DMS153 treated with DMSO at 0.1 percent for 48 hours (cell line): Measurements from ENCODE around the gene CD200.
"Not testable (repeated sequence)": the region's sequence is repeated elsewhere in the genome, so short reads cannot be mapped to it uniquely, and the experiment has no call there.

Experiments used
- DNase-seq: peaks from one replicate; lab custom pipeline; 2025; ENCODE audit not compliant: unreplicated experiment; lab: John Stamatoyannopoulos, UW

CD200 gene

GRCh38 chr3:112357930-112358780, 25.2 kb downstream of the CD200 start:
- no peak for DNase-seq

GRCh38 chr3:112360561-112360960, 27.6 kb downstream of the CD200 start:
- DNase-seq = no peak

GRCh38 chr3:112362221-112362620, 29.3 kb downstream of the CD200 start:
- no peak for DNase-seq

- DNase-seq = no peak
These were observed 31.3 kb downstream of the CD200 start for GRCh38 chr3:112364291-112364690.

GRCh38 chr3:112365035-112365434, 32.1 kb downstream of the CD200 start:
- DNase-seq = no peak

GRCh38 chr3:112365636-112366035, 32.7 kb downstream of the CD200 start:
- no peak for DNase-seq

- DNase-seq = no peak
These were observed 33.6 kb downstream of the CD200 start for GRCh38 chr3:112366522-112366921.

- DNase-seq = no peak
These were observed 38.6 kb downstream of the CD200 start for GRCh38 chr3:112371569-112371968.

GRCh38 chr3:112372396-112372795, 39.4 kb downstream of the CD200 start:
- DNase-seq = no peak

- DNase-seq = no peak
These were observed 40.5 kb downstream of the CD200 start for GRCh38 chr3:112373476-112373875.

GRCh38 chr3:112373924-112374323, 41.0 kb downstream of the CD200 start:
- no peak for DNase-seq

- DNase-seq = no peak
These were observed 41.4 kb downstream of the CD200 start for GRCh38 chr3:112374333-112374734.

GRCh38 chr3:112375117-112375516, 42.2 kb downstream of the CD200 start:
- DNase-seq = no peak

GRCh38 chr3:112376241-112376911, 43.4 kb downstream of the CD200 start:
- DNase-seq = no peak

- DNase-seq = no peak
These were observed 44.0 kb downstream of the CD200 start for GRCh38 chr3:112376992-112377391.

- no peak for DNase-seq
These were observed 44.7 kb downstream of the CD200 start for GRCh38 chr3:112377568-112378071.

GRCh38 chr3:112378347-112378746, 45.4 kb downstream of the CD200 start:
- not testable (repeated sequence) for DNase-seq

GRCh38 chr3:112379020-112379690, 46.2 kb downstream of the CD200 start:
- DNase-seq = no peak

GRCh38 chr3:112381673-112382542, 49.0 kb downstream of the CD200 start:
- no peak for DNase-seq

GRCh38 chr3:112382543-112383160, 49.7 kb downstream of the CD200 start:
- no peak for DNase-seq
